Caco-2 (cell line): ENCODE measurements around the gene CGNL1. TPM values are rescaled to one million over a fixed set of nuclear protein-coding genes. Genes with fewer than 3 reads are reported as not detected.

Experiments
- BruUV-seq: library from RNA; stranded (reverse); fragments of 400-500 nt; replicated peaks from 2 replicates; lab custom pipeline; 2021; lab: Mats Ljungman, UMichigan
- CTCF ChIA-PET: fragments of 300-600 bp; sonication (Branson Sonifier 250); formaldehyde crosslinking; loops from one replicate; lab custom pipeline; 2022; ENCODE audit warnings: antibody characterized with exemption; lab: Charles Lee
- POLR2A ChIA-PET: fragments of 300-600 bp; sonication (Branson Sonifier 250); formaldehyde crosslinking; loops from one replicate; lab custom pipeline; 2022; ENCODE audit warnings: antibody characterized with exemption; lab: Charles Lee
- DNase-seq, 2 experiments: peaks; one replicate each; pipeline versions ENCODE4 v3.0.0 to v3.0.0-alpha.2; 2020 to 2022
- H3K27me3 ChIP-seq: replicated peaks from 2 replicates; pipeline ENCODE4 v1.6.0; 2011; ENCODE audit warnings: low read length; ENCODE audit not compliant: control insufficient read depth, insufficient read depth
- H3K36me3 ChIP-seq: 2 replicates; pipeline ENCODE4 v1.5.1; 2011; ENCODE audit warnings: low read length; ENCODE audit not compliant: control insufficient read depth, insufficient read depth
- H3K4me1 ChIP-seq: fragments of 250-450 bp; sonication (Bioruptor Pico); 2 replicates; pipeline ENCODE4 v1.5.1; 2020; ENCODE audit warnings: mild to moderate bottlenecking
- H3K4me3 ChIP-seq: 2 replicates; pipeline ENCODE4 v1.5.1; 2011; ENCODE audit warnings: low read depth, mild to moderate bottlenecking, control low read depth, low read length
- H3K9me3 ChIP-seq: fragments of 250-450 bp; sonication (Bioruptor Pico); 2 replicates; pipeline ENCODE4 v1.5.1; 2020; ENCODE audit warnings: mild to moderate bottlenecking, moderate library complexity
- H3K27ac Mint-ChIP-seq: one replicate; pipeline ENCODE4 v1.8.0; 2022; ENCODE audit warnings: mixed read lengths; ENCODE audit not compliant: unreplicated experiment
- H3K27me3 Mint-ChIP-seq: one replicate; pipeline ENCODE4 v1.8.0; 2022; ENCODE audit warnings: mixed read lengths; ENCODE audit not compliant: insufficient read depth, unreplicated experiment
- H3K36me3 Mint-ChIP-seq: one replicate; pipeline ENCODE4 v1.8.0; 2022; ENCODE audit warnings: mild to moderate bottlenecking, mixed read lengths; ENCODE audit not compliant: insufficient read depth, unreplicated experiment
- H3K4me1 Mint-ChIP-seq: one replicate; pipeline ENCODE4 v1.8.0; 2022; ENCODE audit warnings: low read depth, mixed read lengths; ENCODE audit not compliant: unreplicated experiment
- H3K4me3 Mint-ChIP-seq: one replicate; pipeline ENCODE4 v1.8.0; 2022; ENCODE audit warnings: mild to moderate bottlenecking, moderate library complexity, mixed read lengths; ENCODE audit not compliant: unreplicated experiment
- H3K9me3 Mint-ChIP-seq: one replicate; pipeline ENCODE4 v1.8.0; 2022; ENCODE audit warnings: mixed read lengths; ENCODE audit not compliant: unreplicated experiment
- intact Hi-C: fragments of 100-400 bp; cut with micrococcal nuclease; formaldehyde crosslinking; loops from one replicate; pipeline ENCODE4 v1.10.0; 2022; ENCODE audit not compliant: unreplicated experiment
- total RNA-seq: library from RNA; stranded (reverse); gene quantifications from 2 replicates; pipeline ENCODE4 v1.2.3, GENCODE V29; 2022
- TF ChIP-seq, protein P1 (sequence below), 2 experiments: fragments of 200-600 bp in 1 of 2; IDR thresholded peaks; 1 replicate in 1 of 2; 2 replicates in 1 of 2; pipeline versions ENCODE4 v1.5.1 to v1.8.0; 2011 to 2022; ENCODE audit warnings: antibody characterized with exemption in 1 of 2, control low read depth in 1 of 2, inconsistent platforms in 1 of 2, low read depth in 1 of 2, low read length in 1 of 2, mild to moderate bottlenecking in 1 of 2, moderate library complexity in 1 of 2; ENCODE audit not compliant: insufficient read depth in 1 of 2, severe bottlenecking in 1 of 2, unreplicated experiment in 1 of 2

CGNL1 gene
- total RNA-seq, 1 experiment from 2014 or later = 8.3 TPM

DNA sequence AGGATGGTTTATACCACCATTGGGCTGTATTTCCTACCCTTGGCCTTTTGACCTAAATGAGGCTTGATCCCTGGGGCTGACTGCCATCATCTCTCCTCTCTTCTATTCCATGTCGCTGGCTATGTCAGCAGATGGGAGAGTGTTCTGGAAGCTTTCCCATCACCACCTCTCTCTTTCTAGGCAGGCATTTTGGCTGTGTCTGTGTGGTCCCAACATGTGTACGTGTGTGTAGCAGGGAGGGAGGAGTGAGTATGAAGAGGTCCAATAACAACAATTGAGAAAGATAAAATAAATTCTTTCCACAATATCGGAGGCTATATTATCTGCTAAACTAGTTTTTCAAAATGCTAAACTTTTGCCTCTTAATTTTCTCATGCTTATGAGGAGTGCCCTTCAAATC lies 34.1 kb downstream of the CGNL1 start:
- H3K4me1 ChIP-seq = peaks cover 36% of the 10 kb centered on the region
- H3K4me1 Mint-ChIP-seq = peaks cover 33% of the 10 kb centered on the region
- H3K36me3 Mint-ChIP-seq = peaks cover 6% of the 10 kb centered on the region
- H3K4me3 ChIP-seq = no peak overlapping the region
- H3K27me3 ChIP-seq = no peaks in the 10 kb centered on the region
- no peaks in the 10 kb centered on the region for H3K36me3 ChIP-seq
- no peaks in the 10 kb centered on the region for H3K27me3 Mint-ChIP-seq
- TF ChIP-seq, protein P1, sequence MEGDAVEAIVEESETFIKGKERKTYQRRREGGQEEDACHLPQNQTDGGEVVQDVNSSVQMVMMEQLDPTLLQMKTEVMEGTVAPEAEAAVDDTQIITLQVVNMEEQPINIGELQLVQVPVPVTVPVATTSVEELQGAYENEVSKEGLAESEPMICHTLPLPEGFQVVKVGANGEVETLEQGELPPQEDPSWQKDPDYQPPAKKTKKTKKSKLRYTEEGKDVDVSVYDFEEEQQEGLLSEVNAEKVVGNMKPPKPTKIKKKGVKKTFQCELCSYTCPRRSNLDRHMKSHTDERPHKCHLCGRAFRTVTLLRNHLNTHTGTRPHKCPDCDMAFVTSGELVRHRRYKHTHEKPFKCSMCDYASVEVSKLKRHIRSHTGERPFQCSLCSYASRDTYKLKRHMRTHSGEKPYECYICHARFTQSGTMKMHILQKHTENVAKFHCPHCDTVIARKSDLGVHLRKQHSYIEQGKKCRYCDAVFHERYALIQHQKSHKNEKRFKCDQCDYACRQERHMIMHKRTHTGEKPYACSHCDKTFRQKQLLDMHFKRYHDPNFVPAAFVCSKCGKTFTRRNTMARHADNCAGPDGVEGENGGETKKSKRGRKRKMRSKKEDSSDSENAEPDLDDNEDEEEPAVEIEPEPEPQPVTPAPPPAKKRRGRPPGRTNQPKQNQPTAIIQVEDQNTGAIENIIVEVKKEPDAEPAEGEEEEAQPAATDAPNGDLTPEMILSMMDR (IDR thresholded peaks at IDR 0.05; ENCODE audit: insufficient read depth in 1 of 2, low read depth in 1 of 2, low read length in 1 of 2, severe bottlenecking in 1 of 2, unreplicated experiment in 1 of 2) = no peak
- no peaks in the 10 kb centered on the region for H3K9me3 ChIP-seq
- ChIA-PET POLR2A (no interaction called here), CTCF (no interaction called here)
- DNase-seq = no peak
- no peaks in the 10 kb centered on the region for H3K9me3 Mint-ChIP-seq
- H3K4me3 Mint-ChIP-seq = no peak overlapping the region
- no TSS peak for BruUV-seq
- intact Hi-C loops = no loop called here
- H3K27ac Mint-ChIP-seq = no peak overlapping the region

- H3K9me3 ChIP-seq = no peaks in the 10 kb centered on the region
- H3K4me1 Mint-ChIP-seq = peaks cover 33% of the 10 kb centered on the region
- H3K4me3 Mint-ChIP-seq = no peak overlapping the region
- H3K36me3 ChIP-seq = no peaks in the 10 kb centered on the region
- H3K36me3 Mint-ChIP-seq = peaks cover 6% of the 10 kb centered on the region
- H3K9me3 Mint-ChIP-seq = no peaks in the 10 kb centered on the region
- no peaks in the 10 kb centered on the region for H3K27me3 ChIP-seq
- H3K4me1 ChIP-seq = peaks cover 36% of the 10 kb centered on the region
- POLR2A ChIA-PET = interaction anchor here (0.5 kb wide), 1 partner anchor 69 kb away, joined by 9 read pairs; no protein-coding TSS in a partner anchor
- H3K4me3 ChIP-seq = no peak overlapping the region
- peak; percentile 36 to 62 for DNase-seq
- intact Hi-C loops = no loop called here
- BruUV-seq = no TSS peak
- peak overlapping the region; percentile 41 for H3K27ac Mint-ChIP-seq
- TF ChIP-seq, protein P1 (IDR thresholded peaks at IDR 0.05; ENCODE audit: insufficient read depth in 1 of 2, low read depth in 1 of 2, low read length in 1 of 2, severe bottlenecking in 1 of 2, unreplicated experiment in 1 of 2) = no peak
- no peaks in the 10 kb centered on the region for H3K27me3 Mint-ChIP-seq
- CTCF ChIA-PET = interaction anchor here (0.5 to 1.3 kb wide), 3 partner anchors 23 to 72 kb away, joined by 3 read pairs; no protein-coding TSS in a partner anchor
Measured at GRCh38 chr15:57411945-57412768, 35.9 kb downstream of the CGNL1 start.

DNA sequence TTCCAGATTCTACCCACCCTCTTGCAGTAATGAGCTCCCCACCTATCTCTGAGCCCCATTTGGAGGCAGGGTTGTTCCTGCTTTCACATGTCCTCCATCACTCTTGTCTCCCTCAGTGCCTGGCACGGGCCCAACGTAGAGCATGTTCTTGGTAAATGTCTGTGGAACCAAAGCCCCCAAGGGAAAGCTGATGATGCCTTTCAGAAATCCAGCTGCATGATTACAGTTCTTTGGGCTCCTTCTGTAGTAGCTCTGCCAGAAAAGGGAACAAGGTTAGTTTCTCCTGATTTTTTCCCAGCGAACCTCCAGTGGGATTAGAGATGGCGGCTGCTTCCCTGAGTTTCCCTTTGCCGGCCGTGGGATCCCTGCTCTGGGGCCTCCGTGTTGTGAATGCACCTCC lies 39.3 kb downstream of the CGNL1 start:
- no peaks in the 10 kb centered on the region for H3K9me3 ChIP-seq
- no TSS peak for BruUV-seq
- POLR2A ChIA-PET = no interaction called here
- peaks cover 48% of the 10 kb centered on the region for H3K4me1 ChIP-seq
- H3K27me3 ChIP-seq = no peaks in the 10 kb centered on the region
- no peak overlapping the region for H3K4me3 ChIP-seq
- H3K36me3 Mint-ChIP-seq = peaks cover 6% of the 10 kb centered on the region
- H3K27me3 Mint-ChIP-seq = no peaks in the 10 kb centered on the region
- no peak overlapping the region for H3K4me3 Mint-ChIP-seq
- DNase-seq = no peak
- TF ChIP-seq, protein P1 (IDR thresholded peaks at IDR 0.05; ENCODE audit: insufficient read depth in 1 of 2, low read depth in 1 of 2, low read length in 1 of 2, severe bottlenecking in 1 of 2, unreplicated experiment in 1 of 2) = no peak
- no peaks in the 10 kb centered on the region for H3K9me3 Mint-ChIP-seq
- no peaks in the 10 kb centered on the region for H3K36me3 ChIP-seq
- no peak overlapping the region for H3K27ac Mint-ChIP-seq
- intact Hi-C loops = no loop called here
- CTCF ChIA-PET = no interaction called here
- H3K4me1 Mint-ChIP-seq = peaks cover 46% of the 10 kb centered on the region
